Measurements from ENCODE around the gene SLC25A12.
"Not testable (repeated sequence)": the region's sequence is repeated elsewhere in the genome, so short reads cannot be mapped to it uniquely, and the experiment has no call there.

SLC25A12 gene

DNA sequence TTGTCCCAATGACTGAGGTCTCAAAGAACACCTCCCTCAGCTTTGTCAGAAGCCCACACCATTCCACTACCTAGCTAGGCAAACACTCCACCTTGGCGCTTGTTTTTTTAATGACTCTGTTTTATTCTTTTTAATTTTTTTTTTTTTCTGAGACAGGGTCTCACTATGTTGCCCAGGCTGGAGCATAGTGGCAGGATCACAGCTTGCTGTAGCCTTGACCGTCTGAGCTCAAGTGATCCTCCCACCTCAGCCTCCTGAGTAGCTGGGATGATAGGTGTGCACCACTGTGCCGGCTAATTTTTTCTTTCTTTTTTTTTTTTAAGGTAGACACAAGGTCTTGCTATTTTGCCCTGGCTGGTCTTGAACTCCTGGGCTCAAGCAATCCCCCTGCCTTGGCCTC, 101.9 kb downstream of the SLC25A12 start:
- DNase-seq (ENCODE audit: low read depth in 2 of 2), result no peak

DNA sequence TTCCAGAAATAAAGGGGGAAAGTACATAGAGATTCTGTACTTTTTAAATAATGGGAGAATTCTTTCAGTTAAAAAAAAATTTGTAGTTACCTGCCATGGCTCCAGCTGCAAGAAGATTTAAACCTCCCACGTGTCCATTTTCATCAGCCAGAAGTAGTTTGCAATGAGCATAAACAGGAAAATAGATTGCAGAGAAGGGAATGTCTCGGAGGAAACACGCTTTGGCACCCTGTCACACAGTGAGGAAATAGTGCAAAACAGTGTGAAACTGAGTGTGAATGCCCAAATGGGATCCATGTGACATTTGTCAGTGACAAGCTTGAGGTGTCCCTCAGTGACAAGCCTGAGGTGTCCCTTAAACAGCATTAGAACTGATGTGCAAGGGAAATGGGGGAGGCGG, 102.7 kb downstream of the SLC25A12 start:
- DNase-seq (ENCODE audit: low read depth in 2 of 2), result no peak

DNA sequence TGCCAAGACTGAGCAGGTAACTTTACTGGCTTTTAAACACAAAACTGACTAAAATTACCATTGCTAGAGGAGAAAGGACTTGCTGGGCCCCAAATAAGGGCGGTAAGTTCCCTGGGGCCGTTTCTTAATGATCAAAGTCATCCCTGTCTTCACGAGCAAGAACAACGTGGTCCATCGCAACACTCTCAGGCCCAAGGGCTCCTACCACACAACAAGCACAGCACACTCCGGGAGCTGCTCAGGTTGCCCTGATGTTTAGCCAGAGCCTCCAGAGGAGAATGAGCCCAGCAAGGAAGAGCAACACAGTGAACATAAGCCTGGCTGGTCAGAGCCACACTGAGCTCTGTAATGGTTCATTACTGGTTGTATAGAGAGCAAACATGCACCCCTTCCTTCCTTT, 104.1 kb downstream of the SLC25A12 start:
- no peak for DNase-seq (ENCODE audit: low read depth in 2 of 2)

DNA sequence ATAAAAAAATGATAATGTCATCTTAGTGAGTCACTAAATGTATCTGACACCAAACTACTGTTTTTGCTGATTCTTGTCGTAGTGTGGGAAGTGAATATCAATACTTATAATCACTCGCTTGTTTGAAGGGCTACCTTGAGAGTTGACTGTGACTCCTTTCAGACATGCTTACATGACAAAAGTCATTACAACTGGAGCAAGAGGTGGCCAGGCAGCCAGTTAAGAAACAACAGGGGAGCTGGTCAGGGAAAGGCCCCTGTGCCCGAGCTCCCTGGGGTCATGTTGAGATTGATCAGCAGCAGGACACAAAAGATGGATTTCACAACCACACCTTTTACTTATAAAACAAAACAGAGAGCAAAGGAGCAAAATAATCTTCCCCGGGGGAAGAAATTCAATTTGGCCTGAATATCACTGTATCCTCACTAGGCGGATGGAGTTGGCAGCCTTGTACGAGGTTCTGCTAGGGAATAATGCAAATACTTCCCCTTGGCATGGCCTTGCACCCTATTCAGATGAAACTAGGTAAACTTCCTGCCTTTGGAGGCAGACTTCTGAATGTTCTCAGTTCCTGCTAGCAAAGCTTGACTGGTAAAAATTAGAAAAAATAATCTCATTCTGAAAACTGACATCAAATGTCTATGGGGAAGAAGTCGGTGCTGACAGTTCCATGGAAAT, 105.6 kb downstream of the SLC25A12 start:
- DNase-seq (ENCODE audit: low read depth in 2 of 2), result no peak

- DNase-seq (ENCODE audit: low read depth in 2 of 2), result no peak
Observed at GRCh38 chr2:171787333-171788072, 106.5 kb downstream of the SLC25A12 start.

GRCh38 chr2:171785450-171785849, 108.6 kb downstream of the SLC25A12 start:
- no peak for DNase-seq (ENCODE audit: low read depth in 2 of 2)

DNA sequence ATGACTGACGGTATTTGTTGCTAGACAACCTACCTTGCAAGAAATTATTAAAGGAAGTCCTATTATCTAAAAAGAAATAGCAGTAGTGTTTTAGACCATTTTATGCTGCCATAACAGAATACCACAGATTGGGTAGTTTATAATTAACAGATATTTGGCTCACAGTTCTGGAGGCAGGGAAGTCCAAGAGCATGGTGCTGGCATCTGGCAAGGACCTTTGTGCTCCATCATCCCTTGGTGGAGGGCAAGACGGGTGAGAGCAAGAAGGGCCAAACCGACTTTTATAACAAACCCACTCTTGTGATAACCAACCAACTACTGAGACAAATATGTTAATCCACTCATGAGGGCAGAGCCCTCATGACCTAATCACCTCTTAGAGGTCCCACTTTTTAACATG, 115.5 kb downstream of the SLC25A12 start:
- no peak for DNase-seq (ENCODE audit: low read depth in 2 of 2)

DNA sequence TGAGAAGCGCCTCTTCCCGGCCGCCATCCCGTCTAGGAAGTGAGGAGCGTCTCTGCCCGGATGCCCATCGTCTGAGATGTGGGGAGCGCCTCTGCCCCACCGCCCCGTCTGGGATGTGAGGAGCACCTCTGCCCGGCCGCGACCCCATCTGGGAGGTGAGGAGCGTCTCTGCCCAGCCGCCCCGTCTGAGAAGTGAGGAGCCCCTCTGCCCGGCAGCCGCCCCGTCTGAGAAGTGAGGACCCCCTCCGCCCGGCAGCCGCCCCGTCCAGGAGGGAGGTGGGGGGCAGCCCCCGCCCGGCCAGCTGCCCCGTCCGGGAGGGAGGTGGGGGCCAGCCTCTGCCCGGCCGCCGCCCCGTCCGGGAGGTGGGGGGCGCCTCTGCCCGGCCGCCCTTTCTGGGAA, 119.5 kb downstream of the SLC25A12 start:
- not testable (repeated sequence) for DNase-seq (ENCODE audit: low read depth in 2 of 2)

DNA sequence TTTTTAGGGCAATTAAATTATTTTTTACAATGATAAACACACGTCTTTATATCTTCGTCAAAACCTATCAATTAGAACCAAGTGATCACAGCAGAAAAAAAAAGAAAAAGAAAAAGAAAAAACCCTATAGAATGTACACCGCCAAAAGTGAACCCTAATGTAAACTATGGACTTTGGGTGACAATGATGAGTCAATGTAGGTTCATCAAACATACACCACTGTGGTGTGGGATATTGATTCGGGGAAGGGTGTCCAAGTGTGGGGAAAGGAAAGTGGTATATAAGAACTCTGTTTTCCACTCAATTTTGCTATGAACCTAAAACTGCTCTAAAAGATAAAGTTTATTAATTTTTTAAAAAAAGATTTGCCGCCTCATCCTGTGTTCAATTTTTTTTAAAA, 121.7 kb downstream of the SLC25A12 start:
- no peak for DNase-seq (ENCODE audit: low read depth in 2 of 2)

GRCh38 chr2:171771463-171771862, 122.6 kb downstream of the SLC25A12 start:
- no peak for DNase-seq (ENCODE audit: low read depth in 2 of 2)

- no peak for DNase-seq (ENCODE audit: low read depth in 2 of 2)
Observed at GRCh38 chr2:171763602-171764001, 130.4 kb downstream of the SLC25A12 start.

DNA sequence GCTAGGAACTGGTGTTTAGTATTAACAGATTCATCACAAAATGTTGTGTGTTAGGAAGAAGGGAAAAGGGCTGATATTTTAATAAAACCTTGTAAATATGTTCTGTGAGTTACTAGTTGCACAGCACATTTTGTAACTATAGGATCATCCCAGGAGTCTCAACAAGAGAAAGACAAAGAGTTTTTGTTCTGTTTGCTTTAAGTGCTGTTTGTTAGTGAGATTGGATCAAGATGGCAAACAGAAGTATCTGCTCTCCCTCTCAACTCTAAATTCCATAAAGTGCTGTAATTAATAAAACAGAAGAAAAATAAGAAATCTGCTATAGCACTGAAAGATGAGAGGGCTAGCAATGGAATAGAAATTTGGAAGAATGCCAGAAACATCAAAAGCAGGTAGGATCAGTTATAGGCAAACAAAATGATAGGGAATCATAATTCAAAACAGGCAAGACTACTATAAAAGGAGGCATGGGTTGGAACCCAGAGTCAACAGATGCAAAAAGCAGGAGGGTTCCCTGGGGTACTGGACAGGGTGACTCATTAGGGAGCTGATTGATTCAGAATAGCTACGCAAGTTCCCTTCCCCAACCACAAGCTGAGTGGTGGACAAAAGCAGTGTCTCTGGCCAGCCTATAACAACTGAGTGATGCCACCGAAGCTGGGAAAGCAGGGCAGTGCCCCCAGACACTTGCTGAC, 131.0 kb downstream of the SLC25A12 start:
- DNase-seq (ENCODE audit: low read depth in 2 of 2), result no peak

DNA sequence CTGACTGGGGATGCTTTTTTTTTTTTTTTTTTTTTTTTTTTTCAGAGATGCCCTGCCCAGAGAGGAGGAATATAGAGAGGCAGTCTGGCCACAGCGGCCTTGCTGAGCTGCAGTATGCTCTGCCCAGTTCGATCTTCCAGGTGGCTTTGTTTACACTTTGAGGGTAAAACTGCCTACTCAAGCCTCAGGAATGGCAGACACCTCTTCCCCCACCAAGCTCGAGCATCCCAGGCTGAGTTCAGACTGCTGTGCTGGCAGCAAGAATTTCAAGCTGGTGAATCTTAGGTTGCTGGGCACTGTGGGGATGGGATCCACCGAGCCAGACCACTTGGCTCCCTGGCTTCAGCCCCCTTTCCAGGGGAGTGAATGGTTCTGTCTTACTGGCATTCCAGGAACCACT, 132.9 kb downstream of the SLC25A12 start:
- DNase-seq (ENCODE audit: low read depth in 2 of 2), result not testable (repeated sequence)

DNA sequence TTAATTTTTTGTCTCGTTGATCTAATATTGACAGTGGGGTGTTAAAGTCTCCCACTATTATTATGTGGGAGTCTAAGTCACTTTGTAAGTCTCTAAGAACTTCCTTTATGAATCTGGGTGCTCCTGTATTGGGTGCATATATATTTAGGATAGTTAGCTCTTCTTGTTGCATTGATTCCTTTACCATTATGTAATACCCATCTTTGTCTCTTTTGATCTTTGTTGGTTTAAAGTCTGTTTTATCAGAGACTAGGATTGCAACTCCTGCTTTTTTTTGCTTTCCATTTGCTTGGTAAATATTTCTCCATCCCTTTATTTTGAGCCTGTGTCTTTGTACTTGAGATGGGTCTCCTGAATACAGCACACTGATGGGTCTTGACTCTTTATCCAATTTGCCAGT, 135.3 kb downstream of the SLC25A12 start:
- DNase-seq (ENCODE audit: low read depth in 2 of 2), result not testable (repeated sequence)

GRCh38 chr2:171754254-171754939, 139.6 kb downstream of the SLC25A12 start:
- no peak for DNase-seq (ENCODE audit: low read depth in 2 of 2)

DNA sequence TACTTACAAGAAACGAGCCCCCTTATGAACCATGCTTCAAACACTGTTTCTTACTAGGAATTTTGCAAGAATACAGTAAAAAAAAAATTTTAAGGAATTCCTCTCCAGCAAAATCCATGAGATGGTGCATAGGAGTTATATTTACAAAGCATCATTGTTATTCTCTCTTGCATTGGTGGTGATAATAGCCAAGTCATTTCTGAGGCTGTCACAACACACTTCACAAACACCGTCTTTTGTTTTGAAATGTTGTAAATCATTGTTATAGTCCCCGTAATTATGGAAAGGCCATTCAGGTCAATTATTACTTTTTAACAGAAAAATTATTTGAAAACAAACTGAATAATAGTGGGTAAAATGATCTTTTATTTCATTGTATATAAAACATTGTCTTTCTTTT, 146.7 kb downstream of the SLC25A12 start:
- DNase-seq (ENCODE audit: low read depth in 2 of 2), result no peak

DNA sequence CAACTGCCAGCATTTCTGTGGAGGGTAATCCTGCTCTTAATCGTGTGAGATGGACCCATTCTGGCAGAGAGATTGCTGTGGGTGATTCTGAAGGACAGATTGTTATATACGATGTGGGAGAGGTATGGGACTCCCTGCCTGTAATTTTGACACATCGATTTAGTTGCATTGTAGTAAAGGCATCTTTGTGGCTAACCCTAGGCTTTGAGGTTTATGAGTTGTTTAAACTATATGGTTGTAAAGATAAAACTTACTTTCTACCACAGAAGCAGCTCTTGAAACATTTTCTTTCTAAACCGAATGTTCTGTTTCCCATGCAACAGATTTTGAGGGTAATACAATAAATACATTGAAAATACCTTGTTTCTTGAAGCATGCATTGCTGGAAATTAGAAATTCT, 148.2 kb downstream of the SLC25A12 start:
- no peak for DNase-seq (ENCODE audit: low read depth in 2 of 2)

DNA sequence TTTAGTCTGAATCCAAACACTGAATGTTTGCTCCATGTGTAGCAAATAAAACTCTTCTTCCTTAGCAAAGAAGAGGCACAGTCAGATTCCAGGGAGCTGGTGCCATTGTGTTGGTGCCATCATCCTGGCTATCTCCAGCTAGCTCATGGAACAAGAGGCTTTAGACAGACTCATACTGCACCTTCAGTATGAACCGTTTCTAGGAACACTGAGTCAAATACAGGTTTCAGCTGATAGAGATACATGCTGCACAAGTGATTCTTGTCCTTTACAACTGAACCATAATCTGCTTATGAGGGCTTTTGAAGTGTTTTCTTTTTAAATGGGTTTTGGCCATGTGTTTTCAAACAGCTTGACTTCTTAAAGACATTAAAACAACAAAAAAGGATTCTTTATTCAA, 148.9 kb downstream of the SLC25A12 start:
- no peak for DNase-seq (ENCODE audit: low read depth in 2 of 2)

DNA sequence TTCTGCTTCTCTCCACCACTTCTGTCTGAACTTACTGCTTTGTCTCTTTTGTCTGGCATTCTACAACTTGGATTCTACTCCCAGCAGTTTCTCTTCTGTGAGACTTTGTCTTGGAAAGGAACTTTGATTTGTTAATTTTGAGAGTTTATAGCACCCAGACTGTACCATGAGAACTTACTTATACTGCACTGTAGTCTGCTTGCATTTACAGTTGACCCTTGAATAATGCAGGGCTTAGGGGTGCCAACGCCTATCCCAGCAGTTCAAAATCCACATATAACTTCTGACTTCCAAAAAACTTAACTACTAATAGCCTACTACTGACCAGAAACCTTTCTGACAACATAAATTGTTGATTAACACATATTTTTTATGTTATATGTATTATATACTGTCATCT, 151.3 kb downstream of the SLC25A12 start:
- DNase-seq (ENCODE audit: low read depth in 2 of 2), result no peak

DNA sequence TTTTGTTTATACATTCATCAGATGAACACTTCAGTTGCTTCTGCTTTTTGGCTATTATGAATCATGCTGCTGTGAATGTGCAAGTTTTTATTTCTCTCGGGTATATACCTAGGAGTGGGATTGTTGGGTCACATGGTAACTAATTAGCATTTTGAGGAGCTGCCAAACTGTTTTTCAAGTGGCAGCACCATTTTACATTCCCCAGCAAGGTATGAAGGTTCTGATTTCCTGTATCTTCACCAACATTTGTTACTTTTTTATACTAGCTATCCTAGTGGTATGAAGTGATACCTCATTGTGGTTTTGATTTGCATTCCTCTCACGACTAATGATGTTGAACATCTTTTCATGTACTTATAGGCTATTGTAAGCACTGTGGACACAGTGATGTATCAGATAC, 152.9 kb downstream of the SLC25A12 start:
- DNase-seq (ENCODE audit: low read depth in 2 of 2), result no peak

- no peak for DNase-seq (ENCODE audit: low read depth in 2 of 2)
Observed at GRCh38 chr2:171735991-171736710, 157.9 kb downstream of the SLC25A12 start.

All from stimulated activated CD4-positive, alpha-beta T cell treated with anti-CD3 and anti-CD28 coated beads, Interleukin-15, amount 100 ng/mL, for 48 hours (primary cell).